SH-SY5Y (cell line): ENCODE measurements around the gene OGFOD3.

ENCODE experiments used
- GATA2 ChIP-seq: IDR thresholded peaks from 2 replicates; pipeline ENCODE4 v1.6.1; 2011; ENCODE audit warnings: mild to moderate bottlenecking, low read depth, low read length
- GATA3 ChIP-seq: IDR thresholded peaks from 2 replicates; pipeline ENCODE4 v1.6.1; 2011; ENCODE audit warnings: low read depth, mild to moderate bottlenecking, low read length, moderate library complexity

DNA sequence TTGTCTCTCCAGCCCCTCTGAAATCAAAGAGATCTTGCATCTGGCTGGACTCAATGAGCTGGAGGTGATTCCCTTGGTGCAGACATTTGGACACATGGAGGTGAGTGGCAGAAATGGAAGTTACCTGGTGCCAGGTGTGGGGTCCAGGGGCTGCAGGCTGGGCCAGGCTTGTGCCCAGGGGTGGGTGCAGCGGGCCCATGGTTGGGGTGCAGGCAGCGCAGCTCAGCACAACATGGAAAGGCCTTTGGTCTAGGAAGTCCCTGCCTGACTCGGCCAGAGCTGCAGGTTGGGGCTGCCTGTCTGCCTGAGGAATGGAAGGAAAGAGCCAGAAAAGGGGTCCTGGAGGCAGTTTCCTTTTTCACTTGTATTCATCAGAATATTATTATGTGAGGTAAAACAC lies 10.2 kb upstream of the OGFOD3 start:
- TF ChIP-seq GATA2 (no peak), GATA3 (no peak)
